Upper lobe of right lung (tissue), 1 donor: ENCODE results near the gene BCAT1. TPM values are rescaled to one million over a fixed set of nuclear protein-coding genes. Genes with fewer than 3 reads are reported as not detected.

Source experiments
- ATAC-seq: fragments of 200-7000 bp; cut with Tn5 transposase; one replicate; pipeline ENCODE4 v1.9.1; 2020; ENCODE audit warnings: mild to moderate bottlenecking, moderate library complexity
- DNase-seq: peaks from one replicate; pipeline ENCODE4 v3.0.0-alpha.2; 2020
- H3K27ac ChIP-seq: fragments of 200-600 bp; one replicate; pipeline ENCODE4 v1.8.0; 2022
- H3K27me3 ChIP-seq: fragments of 200-600 bp; one replicate; pipeline ENCODE4 v1.8.0; 2022; ENCODE audit warnings: mild to moderate bottlenecking
- H3K36me3 ChIP-seq: fragments of 200-600 bp; one replicate; pipeline ENCODE4 v1.8.0; 2022
- H3K4me1 ChIP-seq: fragments of 200-600 bp; one replicate; pipeline ENCODE4 v1.8.0; 2022
- H3K4me3 ChIP-seq: fragments of 200-600 bp; one replicate; pipeline ENCODE4 v1.8.0; 2022; ENCODE audit warnings: mild to moderate bottlenecking
- H3K9me3 ChIP-seq: fragments of 200-600 bp; one replicate; pipeline ENCODE4 v1.8.0; 2022
- intact Hi-C: fragments of 100-400 bp; cut with DNase I; formaldehyde crosslinking; loops from one replicate; pipeline ENCODE4 v1.11.0; 2022
- total RNA-seq: library from RNA; stranded (reverse); fragmentation: NEBNext Ultra II Directional; extraction: Animal tissue kit (Norgen Biotek cat#: 25700); gene quantifications from one replicate; pipeline ENCODE4 v1.2.1, GENCODE V29; 2021
- TF ChIP-seq, protein P1 (sequence below): fragments of 200-600 bp; IDR thresholded peaks from one replicate; pipeline ENCODE4 v1.8.0; 2022; ENCODE audit warnings: antibody characterized with exemption
- donor health status: DM: no; HTN: yes; CAD: no; lungs with severe emphysema.

The BCAT1 gene
- total RNA-seq, 1 donor from 2014 or later, result 82.5 TPM

GRCh38 chr12:24838531-24838950 is 110.4 kb downstream of the BCAT1 start:
- Histone ChIP-seq H3K27ac (peak overlapping the region; percentile 14), H3K27me3 (no peaks in the 10 kb centered on the region), H3K36me3 (peaks cover 5% of the 10 kb centered on the region), H3K9me3 (no peaks in the 10 kb centered on the region), H3K4me1 (peaks cover 12% of the 10 kb centered on the region), H3K4me3 (no peak overlapping the region)
- ATAC-seq (peak; percentile 82), DNase-seq (no peak)
- TF ChIP-seq, protein P1, sequence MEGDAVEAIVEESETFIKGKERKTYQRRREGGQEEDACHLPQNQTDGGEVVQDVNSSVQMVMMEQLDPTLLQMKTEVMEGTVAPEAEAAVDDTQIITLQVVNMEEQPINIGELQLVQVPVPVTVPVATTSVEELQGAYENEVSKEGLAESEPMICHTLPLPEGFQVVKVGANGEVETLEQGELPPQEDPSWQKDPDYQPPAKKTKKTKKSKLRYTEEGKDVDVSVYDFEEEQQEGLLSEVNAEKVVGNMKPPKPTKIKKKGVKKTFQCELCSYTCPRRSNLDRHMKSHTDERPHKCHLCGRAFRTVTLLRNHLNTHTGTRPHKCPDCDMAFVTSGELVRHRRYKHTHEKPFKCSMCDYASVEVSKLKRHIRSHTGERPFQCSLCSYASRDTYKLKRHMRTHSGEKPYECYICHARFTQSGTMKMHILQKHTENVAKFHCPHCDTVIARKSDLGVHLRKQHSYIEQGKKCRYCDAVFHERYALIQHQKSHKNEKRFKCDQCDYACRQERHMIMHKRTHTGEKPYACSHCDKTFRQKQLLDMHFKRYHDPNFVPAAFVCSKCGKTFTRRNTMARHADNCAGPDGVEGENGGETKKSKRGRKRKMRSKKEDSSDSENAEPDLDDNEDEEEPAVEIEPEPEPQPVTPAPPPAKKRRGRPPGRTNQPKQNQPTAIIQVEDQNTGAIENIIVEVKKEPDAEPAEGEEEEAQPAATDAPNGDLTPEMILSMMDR, result no peak
- intact Hi-C loops, result no loop called here

- DNase-seq (no peak), ATAC-seq (no peak)
- Histone ChIP-seq H3K27ac (no peak overlapping the region), H3K4me1 (peaks cover 12% of the 10 kb centered on the region), H3K9me3 (no peaks in the 10 kb centered on the region), H3K4me3 (no peak overlapping the region), H3K36me3 (no peaks in the 10 kb centered on the region), H3K27me3 (no peaks in the 10 kb centered on the region)
- TF ChIP-seq, protein P1, result no peak
- intact Hi-C loops, result no loop called here
Observed at GRCh38 chr12:24835377-24835776, 113.5 kb downstream of the BCAT1 start.

GRCh38 chr12:24833513-24833912 is 115.4 kb downstream of the BCAT1 start:
- Histone ChIP-seq H3K27me3 (no peaks in the 10 kb centered on the region), H3K9me3 (no peaks in the 10 kb centered on the region), H3K27ac (no peak overlapping the region), H3K4me3 (no peak overlapping the region), H3K4me1 (peaks cover 12% of the 10 kb centered on the region), H3K36me3 (no peaks in the 10 kb centered on the region)
- DNase-seq, result no peak
- no peak for ATAC-seq
- intact Hi-C loops, result no loop called here
- TF ChIP-seq, protein P1, result no peak

DNA sequence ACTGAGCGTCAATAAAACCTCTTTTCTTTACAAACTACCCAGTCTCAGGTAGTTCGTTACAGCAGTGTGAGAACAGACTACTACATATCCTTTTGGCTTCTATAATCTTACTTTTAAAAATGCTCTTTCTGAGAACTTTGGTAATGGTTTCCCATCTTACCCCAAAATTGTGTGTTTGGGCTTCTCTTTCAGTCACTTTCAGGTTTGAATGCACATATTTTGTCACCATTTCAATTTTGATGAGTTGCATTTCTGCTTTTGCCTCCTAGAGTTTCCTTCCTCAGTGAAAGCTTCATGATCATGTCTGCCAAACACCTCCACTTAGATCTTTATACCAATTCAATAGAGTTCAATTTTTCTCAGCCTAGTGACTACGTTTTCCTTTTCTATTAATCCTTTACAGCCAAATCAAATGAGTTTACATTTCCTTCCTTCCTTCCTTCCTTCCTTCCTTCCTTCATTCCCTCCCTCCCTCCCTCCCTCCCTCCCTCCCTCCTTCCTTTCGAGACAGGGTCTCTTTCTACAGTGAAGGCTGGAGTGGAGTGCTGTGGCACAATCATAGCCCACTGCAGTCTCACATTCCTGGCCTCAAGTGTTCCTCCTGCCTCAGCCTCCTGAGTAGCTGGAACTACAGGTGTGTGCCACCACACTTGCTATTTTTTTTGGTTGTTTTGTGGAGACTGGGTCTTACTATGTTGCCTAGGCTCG is 124.9 kb downstream of the BCAT1 start:
- Histone ChIP-seq H3K36me3 (no peaks in the 10 kb centered on the region), H3K9me3 (no peaks in the 10 kb centered on the region), H3K27me3 (no peaks in the 10 kb centered on the region), H3K4me3 (no peak overlapping the region), H3K27ac (no peak overlapping the region), H3K4me1 (peaks cover 8% of the 10 kb centered on the region)
- intact Hi-C loops, result no loop called here
- ATAC-seq (no peak), DNase-seq (no peak)
- TF ChIP-seq, protein P1, result no peak

DNA sequence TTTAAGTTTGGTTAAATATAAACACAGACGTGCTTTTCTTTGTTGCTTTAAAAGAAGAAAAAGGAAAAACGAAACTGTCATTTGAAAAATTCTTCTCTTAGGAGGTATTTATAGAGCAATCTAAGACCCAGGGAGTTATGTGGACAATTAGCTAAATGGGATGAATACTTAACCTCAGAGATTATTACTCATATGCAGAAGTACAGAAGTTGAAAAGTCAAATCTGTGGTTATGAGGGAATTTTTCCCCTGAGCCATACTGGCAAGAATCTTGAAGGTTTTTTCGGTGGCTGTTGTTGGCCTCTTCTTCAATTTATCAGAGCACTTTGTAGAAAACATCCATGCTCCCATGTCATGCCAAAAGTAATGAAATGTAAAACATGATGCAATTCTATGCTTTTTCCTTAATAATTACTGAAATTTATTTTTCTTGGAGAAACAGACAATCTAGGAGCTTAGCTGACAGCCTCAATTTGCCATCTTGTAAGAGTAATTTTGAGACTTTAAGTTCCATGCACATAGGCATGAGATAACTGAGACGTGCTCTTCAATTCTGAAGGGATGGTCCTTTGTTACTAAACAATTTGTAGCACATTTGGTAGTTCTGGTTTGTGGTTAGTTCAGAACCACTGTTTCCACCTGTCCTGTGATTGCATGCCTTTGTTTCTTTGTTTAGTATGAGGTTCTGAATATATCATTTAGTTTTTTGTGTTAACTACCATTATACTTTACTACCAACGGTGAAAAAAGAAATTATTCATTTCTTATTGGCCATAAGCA is 126.6 kb downstream of the BCAT1 start:
- Histone ChIP-seq H3K36me3 (no peaks in the 10 kb centered on the region), H3K4me3 (no peak overlapping the region), H3K27me3 (no peaks in the 10 kb centered on the region), H3K4me1 (peaks cover 8% of the 10 kb centered on the region), H3K27ac (no peak overlapping the region), H3K9me3 (no peaks in the 10 kb centered on the region)
- no peak for ATAC-seq
- DNase-seq, result no peak
- TF ChIP-seq, protein P1, result no peak
- intact Hi-C loops, result no loop called here
